ENCODE results near the gene ANXA2R.

The ANXA2R gene

GRCh38 chr5:43042626-43043399 is 2.7 kb upstream of the ANXA2R start:
- DNase-seq (ENCODE audit: low read depth, low spot score) = peak; percentile 81
- TF ChIP-seq, protein P1, sequence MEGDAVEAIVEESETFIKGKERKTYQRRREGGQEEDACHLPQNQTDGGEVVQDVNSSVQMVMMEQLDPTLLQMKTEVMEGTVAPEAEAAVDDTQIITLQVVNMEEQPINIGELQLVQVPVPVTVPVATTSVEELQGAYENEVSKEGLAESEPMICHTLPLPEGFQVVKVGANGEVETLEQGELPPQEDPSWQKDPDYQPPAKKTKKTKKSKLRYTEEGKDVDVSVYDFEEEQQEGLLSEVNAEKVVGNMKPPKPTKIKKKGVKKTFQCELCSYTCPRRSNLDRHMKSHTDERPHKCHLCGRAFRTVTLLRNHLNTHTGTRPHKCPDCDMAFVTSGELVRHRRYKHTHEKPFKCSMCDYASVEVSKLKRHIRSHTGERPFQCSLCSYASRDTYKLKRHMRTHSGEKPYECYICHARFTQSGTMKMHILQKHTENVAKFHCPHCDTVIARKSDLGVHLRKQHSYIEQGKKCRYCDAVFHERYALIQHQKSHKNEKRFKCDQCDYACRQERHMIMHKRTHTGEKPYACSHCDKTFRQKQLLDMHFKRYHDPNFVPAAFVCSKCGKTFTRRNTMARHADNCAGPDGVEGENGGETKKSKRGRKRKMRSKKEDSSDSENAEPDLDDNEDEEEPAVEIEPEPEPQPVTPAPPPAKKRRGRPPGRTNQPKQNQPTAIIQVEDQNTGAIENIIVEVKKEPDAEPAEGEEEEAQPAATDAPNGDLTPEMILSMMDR (IDR thresholded peaks at IDR 0.05; ENCODE audit: low read depth, low read length) = no peak
- in situ Hi-C loops (cut with HindIII; ENCODE audit: low sequenced_read_pairs) = no loop called here
- peak overlapping the region; percentile 67 for H3K4me3 ChIP-seq (ENCODE audit: low read depth, low read length)

- H3K4me3 ChIP-seq (ENCODE audit: low read depth, low read length) = peak overlapping the region; percentile 67
- TF ChIP-seq, protein P1 (IDR thresholded peaks at IDR 0.05; ENCODE audit: low read depth, low read length) = no peak
- in situ Hi-C loops (cut with HindIII; ENCODE audit: low sequenced_read_pairs) = no loop called here
- DNase-seq (ENCODE audit: low read depth, low spot score) = peak; percentile 81
Observed at GRCh38 chr5:43042176-43042625, 2.1 kb upstream of the ANXA2R start.

GRCh38 chr5:43041669-43042175 is 1.6 kb upstream of the ANXA2R start:
- in situ Hi-C loops (cut with HindIII; ENCODE audit: low sequenced_read_pairs) = no loop called here
- DNase-seq (ENCODE audit: low read depth, low spot score) = peak; percentile 96
- peak overlapping the region; percentile 67 for H3K4me3 ChIP-seq (ENCODE audit: low read depth, low read length)
- TF ChIP-seq, protein P1 (IDR thresholded peaks at IDR 0.05; ENCODE audit: low read depth, low read length) = no peak

DNA sequence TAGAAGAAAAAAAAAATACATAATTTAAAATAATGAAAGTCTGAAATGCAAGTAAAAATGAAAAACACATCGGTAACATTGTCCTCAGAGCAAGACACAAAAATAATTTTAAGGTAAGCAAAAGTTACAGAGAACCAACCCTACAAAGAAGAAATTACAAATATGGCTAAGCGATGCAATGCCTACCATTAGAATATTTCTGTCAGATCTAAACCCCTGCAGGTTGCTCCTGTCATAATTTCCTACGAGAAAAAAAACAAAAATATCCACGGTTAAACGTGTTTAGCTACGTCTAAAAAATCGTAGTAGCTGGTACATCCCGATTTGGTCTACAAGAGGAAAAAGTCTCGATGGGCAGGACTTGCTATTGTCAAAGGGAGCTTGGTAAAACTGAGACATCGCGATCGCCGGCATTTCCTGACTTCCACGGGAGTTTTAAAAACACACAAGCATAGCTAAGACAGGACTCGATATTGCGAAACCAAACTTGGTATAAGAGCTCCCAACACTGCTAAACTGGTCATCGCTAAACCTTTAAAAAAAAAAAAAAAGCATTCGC is 1.1 kb upstream of the ANXA2R start:
- H3K4me3 ChIP-seq (ENCODE audit: low read depth, low read length) = peak overlapping the region; percentile 67
- in situ Hi-C loops (cut with HindIII; ENCODE audit: low sequenced_read_pairs) = no loop called here
- TF ChIP-seq, protein P1 (IDR thresholded peaks at IDR 0.05; ENCODE audit: low read depth, low read length) = no peak
- no peak for DNase-seq (ENCODE audit: low read depth, low spot score)

- in situ Hi-C loops (cut with HindIII; ENCODE audit: low sequenced_read_pairs) = no loop called here
- TF ChIP-seq, protein P1 (IDR thresholded peaks at IDR 0.05; ENCODE audit: low read depth, low read length) = peak; percentile 32
- H3K4me3 ChIP-seq (ENCODE audit: low read depth, low read length) = peak overlapping the region; percentile 67
- DNase-seq (ENCODE audit: low read depth, low spot score) = peak; percentile 90
Observed at GRCh38 chr5:43039471-43040286, 440 bp downstream of the ANXA2R start.

DNA sequence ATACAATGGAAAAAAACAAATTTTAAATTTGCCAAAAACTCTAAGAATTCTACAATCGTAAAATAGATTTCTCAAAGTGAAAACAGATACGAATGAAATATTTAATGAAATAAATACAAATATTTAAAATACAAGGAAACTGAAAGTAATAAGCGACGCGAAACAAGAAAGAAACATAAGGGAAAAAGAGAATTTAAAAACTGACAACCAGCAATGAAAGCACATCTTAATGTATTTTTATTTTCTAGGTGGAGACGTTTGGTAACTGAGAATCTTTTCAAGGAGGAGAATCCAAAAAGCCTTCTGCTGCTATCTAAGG is 1.0 kb downstream of the ANXA2R start:
- peak overlapping the region; percentile 67 for H3K4me3 ChIP-seq (ENCODE audit: low read depth, low read length)
- in situ Hi-C loops (cut with HindIII; ENCODE audit: low sequenced_read_pairs) = no loop called here

More for the DNA sequence above, 1.0 kb downstream of the ANXA2R start:
- TF ChIP-seq, protein P1 (IDR thresholded peaks at IDR 0.05; ENCODE audit: low read depth, low read length) = no peak
- no peak for DNase-seq (ENCODE audit: low read depth, low spot score)

All from astrocyte of the spinal cord (primary cell).